Common myeloid progenitor, CD34-positive (primary cell): ENCODE measurements around the gene CDH4.

Source experiments
- CTCF ChIA-PET: fragments of 350-600 bp; sonication (Branson Sonifier 250); formaldehyde crosslinking; loops from one replicate; lab custom pipeline; 2021; ENCODE audit warnings: antibody characterized with exemption; lab: Charles Lee
- POLR2A ChIA-PET: fragments of 350-600 bp; sonication (Branson Sonifier 250); formaldehyde crosslinking; loops from one replicate; lab custom pipeline; 2021; ENCODE audit warnings: antibody characterized with exemption; lab: Charles Lee
- DNase-seq, 3 donors: peaks; one replicate each; pipeline versions ENCODE4 v3.0.0 to v3.0.0-alpha.2; 2013
- H3K27ac ChIP-seq, 2 experiments: 1 replicate in 1 of 2; 2 replicates in 1 of 2; pipeline ENCODE4 v1.7.0; 2013; ENCODE audit warnings: inconsistent platforms in 2 of 2, low read length in 2 of 2, mild to moderate bottlenecking in 2 of 2, low read depth in 1 of 2, moderate library complexity in 1 of 2; ENCODE audit not compliant: severe bottlenecking in 2 of 2, insufficient read depth in 1 of 2, poor library complexity in 1 of 2
- H3K27me3 ChIP-seq, 5 experiments: replicated peaks in 2 of 5; 1 replicate in 3 of 5; 2 replicates in 2 of 5; pipeline versions ENCODE4 v1.6.1 to v1.7.0; 2013; ENCODE audit warnings: low read length in 4 of 5, mild to moderate bottlenecking in 2 of 5, moderate library complexity in 2 of 5, inconsistent platforms in 1 of 5; ENCODE audit not compliant: insufficient read depth in 5 of 5, control insufficient read depth in 4 of 5
- H3K36me3 ChIP-seq, 4 experiments: 1 replicate in 2 of 4; 2 replicates in 2 of 4; pipeline versions ENCODE4 v1.6.1 to v1.7.0; 2013; ENCODE audit warnings: low read length in 3 of 4, control low read depth in 1 of 4, mild to moderate bottlenecking in 1 of 4; ENCODE audit not compliant: control insufficient read depth in 4 of 4, insufficient read depth in 4 of 4
- H3K4me1 ChIP-seq, 4 experiments: 1 replicate in 3 of 4; 2 replicates in 1 of 4; pipeline versions ENCODE4 v1.6.1 to v1.7.1; 2013; ENCODE audit warnings: low read length in 3 of 4, mild to moderate bottlenecking in 3 of 4, control low read depth in 1 of 4, inconsistent platforms in 1 of 4, moderate library complexity in 1 of 4; ENCODE audit not compliant: control insufficient read depth in 4 of 4, insufficient read depth in 4 of 4; ENCODE audit errors: control extremely low read depth in 1 of 4
- H3K4me3 ChIP-seq, 7 experiments: 1 replicate in 4 of 7; 2 replicates in 3 of 7; pipeline versions ENCODE4 v1.5.1 to v1.7.0; 2013; ENCODE audit warnings: mild to moderate bottlenecking in 7 of 7, low read length in 6 of 7, moderate library complexity in 6 of 7, inconsistent platforms in 2 of 7, low read depth in 2 of 7, control low read depth in 1 of 7; ENCODE audit not compliant: insufficient read depth in 4 of 7, control insufficient read depth in 1 of 7; ENCODE audit errors: extremely low read depth in 1 of 7
- H3K9me3 ChIP-seq, 5 experiments: 1 replicate in 4 of 5; 2 replicates in 1 of 5; pipeline versions ENCODE4 v1.6.1 to v1.7.1; 2013; ENCODE audit warnings: low read length in 4 of 5, mild to moderate bottlenecking in 2 of 5, inconsistent platforms in 1 of 5, low read depth in 1 of 5, moderate library complexity in 1 of 5; ENCODE audit not compliant: control insufficient read depth in 4 of 5, insufficient read depth in 2 of 5; ENCODE audit errors: control extremely low read depth in 1 of 5
- WGBS: methylation state at CpG from one replicate; pipeline ENCODE4 v1.1.5; 2013; ENCODE audit not compliant: insufficient coverage; 5-methylcytosine and 5-hydroxymethylcytosine counted together

Gene CDH4

DNA sequence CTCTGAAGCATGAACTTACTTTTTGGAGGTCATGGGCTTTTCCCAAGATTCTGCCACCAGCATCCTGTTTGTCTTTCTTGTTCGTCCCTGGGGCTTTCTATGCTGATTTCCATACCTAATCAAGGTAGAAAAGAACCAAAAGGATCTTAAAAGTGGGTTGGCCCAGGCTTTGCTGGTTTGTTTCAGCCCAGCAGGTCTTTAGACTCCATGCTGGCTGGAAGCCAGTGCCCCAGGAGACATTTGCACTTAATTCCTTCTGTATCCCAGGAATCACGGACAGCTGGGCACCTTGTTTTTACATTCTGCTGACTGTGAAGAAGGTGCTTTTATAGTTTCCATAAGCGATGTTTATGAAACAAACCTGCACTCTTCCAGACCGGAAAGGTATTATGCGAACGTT is 195.9 kb downstream of the CDH4 start:
- WGBS: 41% methylated on average over 5 of the region's 6 CpGs
- no peak for DNase-seq

DNA sequence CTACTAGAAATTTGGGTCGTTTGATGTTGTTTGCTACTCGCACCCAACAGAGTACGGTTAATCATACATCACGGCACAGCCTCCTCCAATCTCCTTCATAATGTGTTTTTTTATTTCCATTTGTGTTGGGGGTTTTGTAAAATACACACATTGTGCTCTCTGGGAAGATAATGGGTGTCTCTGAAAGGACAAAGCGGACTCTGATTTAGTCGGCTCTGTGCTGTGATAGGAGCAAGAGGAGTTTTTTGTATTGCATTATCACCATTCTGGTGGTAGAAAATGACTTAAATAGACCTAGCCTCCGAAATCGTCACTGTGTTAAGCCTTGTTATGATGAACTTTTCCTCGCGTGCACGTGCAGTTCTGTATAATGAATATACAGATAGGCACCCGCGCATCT is 196.3 kb downstream of the CDH4 start:
- 76% methylated on average over 10 of the region's 13 CpGs for WGBS
- CTCF ChIA-PET: no interaction called here

More for the DNA sequence above, 195.9 kb downstream of the CDH4 start:
- ChIA-PET POLR2A (no interaction called here), CTCF (no interaction called here)
- H3K27me3 ChIP-seq: no peaks in the 10 kb centered on the region
- peaks cover 0 to 8% (median 0%) of the 10 kb centered on the region in 5 experiments for H3K9me3 ChIP-seq
- H3K4me1 ChIP-seq: no peaks in the 10 kb centered on the region
- no peaks in the 10 kb centered on the region for H3K36me3 ChIP-seq
- no peak overlapping the region for H3K27ac ChIP-seq
- no peak overlapping the region for H3K4me3 ChIP-seq

DNA sequence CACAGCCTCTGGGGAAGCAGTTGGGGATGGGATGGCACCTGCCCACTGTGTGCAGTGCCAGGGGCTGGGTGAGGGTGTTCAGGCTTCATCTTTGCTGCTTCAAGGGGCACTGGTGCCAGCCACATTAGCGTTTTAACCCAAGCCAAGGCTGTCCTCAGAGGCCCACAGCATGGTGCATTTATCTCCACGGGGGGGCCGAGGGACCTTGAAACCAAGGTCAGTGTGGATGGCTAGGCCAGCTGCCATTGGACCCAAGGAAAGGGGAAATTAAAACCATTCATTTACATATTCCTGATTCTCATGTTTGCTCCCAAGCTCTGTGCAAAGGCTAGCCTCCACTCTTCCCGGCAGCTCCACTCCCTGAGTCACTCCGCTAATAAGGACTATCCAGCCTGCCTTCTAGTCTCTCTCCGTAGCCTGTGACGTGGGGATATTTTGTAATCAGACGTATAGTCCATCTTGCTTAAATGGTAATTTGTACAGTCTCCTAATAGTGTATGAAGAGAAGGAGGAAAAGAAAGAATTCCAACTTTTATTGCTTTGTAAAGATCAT is 197.1 kb downstream of the CDH4 start:
- POLR2A ChIA-PET: no interaction called here
- H3K4me3 ChIP-seq: no peak overlapping the region
- H3K4me1 ChIP-seq: no peaks in the 10 kb centered on the region
- peaks cover 0 to 8% (median 0%) of the 10 kb centered on the region in 5 experiments for H3K9me3 ChIP-seq
- no peak for DNase-seq
- H3K27me3 ChIP-seq: no peaks in the 10 kb centered on the region
- no peak overlapping the region for H3K27ac ChIP-seq
- 80% methylated on average over 7 of the region's 8 CpGs for WGBS
- no peaks in the 10 kb centered on the region for H3K36me3 ChIP-seq
- CTCF ChIA-PET: no interaction called here

More for the DNA sequence above, 196.3 kb downstream of the CDH4 start:
- H3K27ac ChIP-seq: no peak overlapping the region
- H3K27me3 ChIP-seq: no peaks in the 10 kb centered on the region
- POLR2A ChIA-PET: no interaction called here
- H3K4me1 ChIP-seq: no peaks in the 10 kb centered on the region
- no peaks in the 10 kb centered on the region for H3K36me3 ChIP-seq
- no peak overlapping the region for H3K4me3 ChIP-seq
- no peak for DNase-seq
- peaks cover 0 to 8% (median 0%) of the 10 kb centered on the region in 5 experiments for H3K9me3 ChIP-seq

DNA sequence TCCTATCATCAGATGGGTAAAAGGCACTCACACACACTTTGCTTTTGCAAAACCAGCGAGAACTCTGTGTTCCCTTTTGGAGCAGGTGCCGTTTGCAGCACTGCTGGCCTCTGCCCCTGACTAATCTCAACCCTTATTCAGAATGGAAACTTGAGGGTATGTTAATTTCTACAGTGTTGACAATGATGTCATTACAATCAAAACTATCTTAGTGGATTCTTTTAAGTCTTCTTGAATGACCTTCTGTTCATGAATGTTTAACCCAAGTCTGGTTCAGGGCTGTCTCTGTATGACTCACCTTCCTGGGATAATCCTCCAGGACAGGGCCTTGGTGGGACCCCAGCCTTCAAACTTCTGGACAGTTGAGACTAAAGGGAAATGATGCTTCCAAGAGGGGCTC is 197.9 kb downstream of the CDH4 start:
- WGBS: no CpG with 5 or more reads among the region's 2 CpGs
- Histone ChIP-seq H3K27me3 (no peaks in the 10 kb centered on the region), H3K36me3 (no peaks in the 10 kb centered on the region), H3K9me3 (peaks cover 0 to 11% (median 0%) of the 10 kb centered on the region in 5 experiments), H3K27ac (no peak overlapping the region), H3K4me3 (no peak overlapping the region), H3K4me1 (no peaks in the 10 kb centered on the region)
- no peak for DNase-seq
- POLR2A ChIA-PET: no interaction called here
- CTCF ChIA-PET: no interaction called here

DNA sequence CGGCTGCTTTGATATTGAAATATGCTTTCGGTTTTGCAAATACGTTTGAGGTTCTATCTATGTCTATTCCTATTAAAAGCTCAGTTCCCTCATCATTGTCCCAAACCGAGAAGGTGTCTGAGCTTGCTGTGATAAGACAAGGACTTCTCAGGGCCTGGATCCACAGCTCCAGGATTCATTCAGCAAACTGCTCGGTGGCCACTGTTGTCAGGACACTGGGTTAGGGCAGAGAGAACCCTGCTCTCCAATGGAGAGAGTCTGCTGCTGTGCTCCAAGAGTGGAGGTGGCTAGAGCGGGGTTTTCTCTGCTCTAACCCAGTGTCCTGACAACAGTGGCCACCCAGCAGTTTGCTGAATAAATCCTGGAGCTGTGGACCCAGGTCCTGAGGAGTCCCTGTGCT is 198.5 kb downstream of the CDH4 start:
- Histone ChIP-seq H3K36me3 (no peaks in the 10 kb centered on the region), H3K27me3 (no peaks in the 10 kb centered on the region), H3K4me1 (no peaks in the 10 kb centered on the region), H3K9me3 (peaks cover 0 to 11% (median 0%) of the 10 kb centered on the region in 5 experiments), H3K27ac (no peak overlapping the region), H3K4me3 (no peak overlapping the region)
- 96% methylated on average over 4 of the region's 6 CpGs for WGBS
- no peak for DNase-seq
- POLR2A ChIA-PET: no interaction called here
- CTCF ChIA-PET: no interaction called here

DNA sequence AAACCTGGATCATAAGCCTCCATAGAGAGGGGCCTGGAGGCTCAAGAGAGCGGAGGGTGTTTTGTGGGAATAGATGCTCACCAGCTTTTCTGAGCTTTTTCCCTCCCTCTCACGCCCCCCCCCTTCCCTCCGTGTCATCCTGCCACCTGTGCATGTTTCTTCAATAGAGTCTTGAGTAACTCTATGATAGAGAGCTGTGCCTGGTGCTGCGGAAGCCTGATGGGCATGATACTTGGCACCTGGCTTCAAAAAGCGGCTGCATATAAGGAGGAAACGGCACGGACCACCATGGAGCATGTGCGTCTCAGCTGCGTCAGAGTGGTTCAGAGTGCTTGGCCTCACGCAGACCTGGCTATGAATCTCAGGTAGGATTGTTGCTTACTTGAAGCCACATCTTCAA is 198.9 kb downstream of the CDH4 start:
- no peaks in the 10 kb centered on the region for H3K4me1 ChIP-seq
- no peaks in the 10 kb centered on the region for H3K27me3 ChIP-seq
- H3K36me3 ChIP-seq: no peaks in the 10 kb centered on the region
- no peak for DNase-seq
- ChIA-PET POLR2A (no interaction called here), CTCF (no interaction called here)
- H3K4me3 ChIP-seq: no peak overlapping the region
- H3K9me3 ChIP-seq: peaks cover 0 to 14% (median 0%) of the 10 kb centered on the region in 5 experiments
- 95% methylated on average over 6 of the region's 10 CpGs for WGBS
- no peak overlapping the region for H3K27ac ChIP-seq

DNA sequence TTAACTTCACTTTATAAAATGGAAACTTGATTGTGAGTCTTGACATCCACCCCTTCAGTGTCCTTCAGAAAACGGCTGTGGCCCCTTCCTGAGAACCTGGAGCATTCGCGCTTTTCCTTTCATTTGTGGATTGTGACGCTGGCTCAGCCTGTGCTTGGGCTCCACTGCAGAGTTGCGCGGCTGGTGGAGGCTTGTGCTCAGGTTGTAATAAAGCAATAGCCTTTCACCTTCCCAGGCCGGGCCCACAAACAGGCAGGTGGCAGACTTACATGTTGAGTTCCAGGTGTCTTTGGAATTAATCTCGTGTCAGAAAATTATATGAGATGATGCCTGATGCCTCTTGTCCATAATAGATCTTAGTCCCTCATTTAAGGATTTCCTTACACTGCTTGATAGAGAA is 199.9 kb downstream of the CDH4 start:
- WGBS: 83% methylated on average over 4 of the region's 8 CpGs
- Histone ChIP-seq H3K4me3 (no peak overlapping the region), H3K9me3 (peaks cover 0 to 15% (median 0%) of the 10 kb centered on the region in 5 experiments), H3K27ac (no peak overlapping the region), H3K36me3 (no peaks in the 10 kb centered on the region), H3K4me1 (no peaks in the 10 kb centered on the region), H3K27me3 (no peaks in the 10 kb centered on the region)
- DNase-seq: no peak
- POLR2A ChIA-PET: no interaction called here
- CTCF ChIA-PET: no interaction called here
